ENCODE data around the gene POTEC.
"Not testable (repeated sequence)": the region's sequence is repeated elsewhere in the genome, so short reads cannot be mapped to it uniquely, and the experiment has no call there.

GRCh38 chr18:14488789-14489188 lies 54.6 kb downstream of the POTEC start:
- not testable (repeated sequence) for TF ChIP-seq EZH2 (IDR thresholded peaks at IDR 0.05); POLR2AphosphoS5 (IDR thresholded peaks at IDR 0.05; ENCODE audit: borderline replicate concordance, low read depth, low read length); FOXP2 (optimal IDR thresholded peaks at IDR 0.05; ENCODE audit: control extremely low read depth, extremely low read length, insufficient read depth)
